PFSK-1 (cell line): ENCODE results near the gene PTPRN2.

Source experiments
- POLR2AphosphoS5 ChIP-seq: IDR thresholded peaks from 2 replicates; pipeline ENCODE4 v1.6.1; 2012; ENCODE audit warnings: low read depth, mild to moderate bottlenecking, control low read depth, low read length, moderate library complexity
- TAF1 ChIP-seq: IDR thresholded peaks from 2 replicates; pipeline ENCODE4 v1.6.1; 2012; ENCODE audit warnings: low read length, control low read depth, borderline replicate concordance; ENCODE audit not compliant: insufficient read depth

- no peak for TF ChIP-seq TAF1
- no peak for TF ChIP-seq POLR2AphosphoS5
These were observed 166.9 kb downstream of the PTPRN2 start for GRCh38 chr7:158420591-158421340.
